ENCODE results near the gene MAP4K2.

MAP4K2 gene

GRCh38 chr11:64765851-64766665 is 37.0 kb downstream of the MAP4K2 start:
- no peak for ATAC-seq

DNA sequence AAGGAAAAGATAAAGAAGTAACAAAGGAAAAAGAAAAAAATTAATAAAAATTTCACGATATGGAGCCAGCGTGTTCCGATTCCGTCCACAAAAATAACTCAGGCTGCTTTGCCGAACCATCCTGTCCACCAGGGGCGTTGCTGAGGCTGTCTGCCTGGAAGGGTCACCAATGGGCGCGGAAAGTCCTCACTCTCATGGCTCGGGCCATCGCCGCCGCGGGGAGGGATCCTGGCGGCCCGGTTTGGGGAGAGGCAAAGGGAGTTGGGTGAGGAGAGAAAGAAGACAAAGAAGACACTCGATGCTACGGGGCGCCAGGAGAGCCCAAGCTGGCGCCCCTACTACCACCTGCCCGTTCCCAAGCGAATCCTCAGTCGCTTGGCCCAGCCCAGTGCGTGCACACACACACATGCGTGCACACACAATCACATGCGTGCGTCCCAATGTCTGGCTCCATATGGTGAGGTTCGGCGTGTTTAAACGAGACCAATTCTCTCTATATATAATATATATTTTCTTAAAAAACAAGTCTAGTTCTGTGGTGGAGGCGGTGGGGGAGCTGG is 37.6 kb downstream of the MAP4K2 start:
- no peak for TF ChIP-seq ZC3H10 (CRISPR knock-in tag; IDR thresholded peaks at IDR 0.05)
- no peak for TF ChIP-seq PATZ1 (CRISPR knock-in tag; IDR thresholded peaks at IDR 0.05; ENCODE audit: borderline replicate concordance)
- no peak for TF ChIP-seq CSRNP3 (CRISPR knock-in tag; IDR thresholded peaks at IDR 0.05)
- no peak for TF ChIP-seq SNAI2 (CRISPR knock-in tag; IDR thresholded peaks at IDR 0.05)
- no peak for TF ChIP-seq TCF4 (CRISPR knock-in tag; IDR thresholded peaks at IDR 0.05; ENCODE audit: borderline replicate concordance)
- no peak for TF ChIP-seq CREB5 (CRISPR knock-in tag; IDR thresholded peaks at IDR 0.05; ENCODE audit: low read depth)
- no peak for TF ChIP-seq ISL1 (CRISPR knock-in tag; IDR thresholded peaks at IDR 0.05)
- TF ChIP-seq PPARA (CRISPR knock-in tag; IDR thresholded peaks at IDR 0.05; ENCODE audit: borderline replicate concordance), result no peak
- no peak for TF ChIP-seq ARNTL (CRISPR knock-in tag; IDR thresholded peaks at IDR 0.05; ENCODE audit: borderline replicate concordance, low read depth)
- TF ChIP-seq GLIS3 (CRISPR knock-in tag; IDR thresholded peaks at IDR 0.05), result no peak
- no peak for TF ChIP-seq TOX (CRISPR knock-in tag; IDR thresholded peaks at IDR 0.05; ENCODE audit: borderline replicate concordance)
- TF ChIP-seq CSDC2 (CRISPR knock-in tag; IDR thresholded peaks at IDR 0.05), result no peak
- no peak for TF ChIP-seq ZNF8 (CRISPR knock-in tag; IDR thresholded peaks at IDR 0.05)
- TF ChIP-seq RARB (CRISPR knock-in tag; IDR thresholded peaks at IDR 0.05), result no peak
- no peak for TF ChIP-seq ZNF70 (CRISPR knock-in tag; IDR thresholded peaks at IDR 0.05)
- no peak for TF ChIP-seq ZNF565 (CRISPR knock-in tag; conservative IDR thresholded peaks at IDR 0.05; ENCODE audit: low read depth)
- ATAC-seq, result no peak

More at GRCh38 chr11:64765851-64766665, 37.0 kb downstream of the MAP4K2 start:
- TF ChIP-seq OSR1 (CRISPR knock-in tag; IDR thresholded peaks at IDR 0.05), result no peak
- TF ChIP-seq TCF4 (CRISPR knock-in tag; IDR thresholded peaks at IDR 0.05; ENCODE audit: borderline replicate concordance), result no peak
- TF ChIP-seq TOX (CRISPR knock-in tag; IDR thresholded peaks at IDR 0.05; ENCODE audit: borderline replicate concordance), result no peak
- no peak for TF ChIP-seq ESRRG (CRISPR knock-in tag; IDR thresholded peaks at IDR 0.05)
- no peak for TF ChIP-seq SNAI2 (CRISPR knock-in tag; IDR thresholded peaks at IDR 0.05)
- TF ChIP-seq ZNF70 (CRISPR knock-in tag; IDR thresholded peaks at IDR 0.05), result no peak
- TF ChIP-seq PPARA (CRISPR knock-in tag; IDR thresholded peaks at IDR 0.05; ENCODE audit: borderline replicate concordance), result no peak

DNA sequence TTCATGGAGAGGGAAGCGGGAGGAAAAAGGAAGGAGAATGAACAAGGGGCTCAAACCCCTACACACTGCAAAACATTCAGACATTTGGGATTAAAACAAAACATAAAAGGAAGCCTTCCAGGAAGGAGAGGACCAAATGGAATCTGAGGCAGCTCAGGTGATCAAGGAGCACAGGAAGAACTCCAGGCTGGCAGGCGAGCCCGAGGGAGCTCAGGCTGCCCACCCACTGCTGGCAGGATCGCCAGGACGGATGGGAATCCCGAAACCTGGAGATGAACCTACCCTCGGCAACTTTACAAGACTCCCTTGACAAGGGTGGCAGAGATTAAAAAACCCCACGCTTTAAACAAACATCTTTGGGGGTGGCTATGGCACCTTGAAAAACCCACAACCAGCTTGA is 38.3 kb downstream of the MAP4K2 start:
- TF ChIP-seq ARNTL (CRISPR knock-in tag; IDR thresholded peaks at IDR 0.05; ENCODE audit: borderline replicate concordance, low read depth), result no peak
- TF ChIP-seq, protein P1, sequence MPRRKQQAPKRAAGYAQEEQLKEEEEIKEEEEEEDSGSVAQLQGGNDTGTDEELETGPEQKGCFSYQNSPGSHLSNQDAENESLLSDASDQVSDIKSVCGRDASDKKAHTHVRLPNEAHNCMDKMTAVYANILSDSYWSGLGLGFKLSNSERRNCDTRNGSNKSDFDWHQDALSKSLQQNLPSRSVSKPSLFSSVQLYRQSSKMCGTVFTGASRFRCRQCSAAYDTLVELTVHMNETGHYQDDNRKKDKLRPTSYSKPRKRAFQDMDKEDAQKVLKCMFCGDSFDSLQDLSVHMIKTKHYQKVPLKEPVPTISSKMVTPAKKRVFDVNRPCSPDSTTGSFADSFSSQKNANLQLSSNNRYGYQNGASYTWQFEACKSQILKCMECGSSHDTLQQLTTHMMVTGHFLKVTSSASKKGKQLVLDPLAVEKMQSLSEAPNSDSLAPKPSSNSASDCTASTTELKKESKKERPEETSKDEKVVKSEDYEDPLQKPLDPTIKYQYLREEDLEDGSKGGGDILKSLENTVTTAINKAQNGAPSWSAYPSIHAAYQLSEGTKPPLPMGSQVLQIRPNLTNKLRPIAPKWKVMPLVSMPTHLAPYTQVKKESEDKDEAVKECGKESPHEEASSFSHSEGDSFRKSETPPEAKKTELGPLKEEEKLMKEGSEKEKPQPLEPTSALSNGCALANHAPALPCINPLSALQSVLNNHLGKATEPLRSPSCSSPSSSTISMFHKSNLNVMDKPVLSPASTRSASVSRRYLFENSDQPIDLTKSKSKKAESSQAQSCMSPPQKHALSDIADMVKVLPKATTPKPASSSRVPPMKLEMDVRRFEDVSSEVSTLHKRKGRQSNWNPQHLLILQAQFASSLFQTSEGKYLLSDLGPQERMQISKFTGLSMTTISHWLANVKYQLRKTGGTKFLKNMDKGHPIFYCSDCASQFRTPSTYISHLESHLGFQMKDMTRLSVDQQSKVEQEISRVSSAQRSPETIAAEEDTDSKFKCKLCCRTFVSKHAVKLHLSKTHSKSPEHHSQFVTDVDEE (CRISPR knock-in tag; IDR thresholded peaks at IDR 0.05), result no peak
- TF ChIP-seq CSDC2 (CRISPR knock-in tag; IDR thresholded peaks at IDR 0.05), result no peak
- no peak for TF ChIP-seq POU6F1 (CRISPR knock-in tag; IDR thresholded peaks at IDR 0.05; ENCODE audit: borderline replicate concordance, low read depth)
- no peak for TF ChIP-seq PPARA (CRISPR knock-in tag; IDR thresholded peaks at IDR 0.05; ENCODE audit: borderline replicate concordance)
- TF ChIP-seq RARB (CRISPR knock-in tag; IDR thresholded peaks at IDR 0.05), result no peak
- TF ChIP-seq TCF4 (CRISPR knock-in tag; IDR thresholded peaks at IDR 0.05; ENCODE audit: borderline replicate concordance), result no peak
- TF ChIP-seq OSR1 (CRISPR knock-in tag; IDR thresholded peaks at IDR 0.05), result no peak
- TF ChIP-seq BACH2 (CRISPR knock-in tag; IDR thresholded peaks at IDR 0.05; ENCODE audit: borderline replicate concordance), result no peak
- TF ChIP-seq ZFP3 (CRISPR knock-in tag; IDR thresholded peaks at IDR 0.05), result no peak
- no peak for TF ChIP-seq ZC3H10 (CRISPR knock-in tag; IDR thresholded peaks at IDR 0.05)
- TF ChIP-seq ZNF70 (CRISPR knock-in tag; IDR thresholded peaks at IDR 0.05), result no peak
- no peak for TF ChIP-seq CSRNP3 (CRISPR knock-in tag; IDR thresholded peaks at IDR 0.05)
- TF ChIP-seq CREB5 (CRISPR knock-in tag; IDR thresholded peaks at IDR 0.05; ENCODE audit: low read depth), result no peak
- TF ChIP-seq SNAI2 (CRISPR knock-in tag; IDR thresholded peaks at IDR 0.05), result no peak
- TF ChIP-seq TOX (CRISPR knock-in tag; IDR thresholded peaks at IDR 0.05; ENCODE audit: borderline replicate concordance), result no peak
- no peak for TF ChIP-seq ZNF8 (CRISPR knock-in tag; IDR thresholded peaks at IDR 0.05)
- no peak for ATAC-seq
